GM12878 (cell line): ENCODE results near the gene OR2Y1. TPM values are rescaled to one million over a fixed set of nuclear protein-coding genes. Genes with fewer than 3 reads are reported as not detected.
A peak's percentile ranks its signal among the peaks of the same experiment; 100 is the strongest.

Experiments
- ATAC-seq: fragments of 200-7000 bp; cut with Tn5 transposase; 3 replicates; pipeline ENCODE4 v1.9.1; 2020; ENCODE audit warnings: mild to moderate bottlenecking, moderate library complexity
- BruUV-seq: library from RNA; stranded (reverse); fragments of 400-500 nt; replicated peaks from 2 replicates; lab custom pipeline; 2021; lab: Mats Ljungman, UMichigan
- CTCF ChIA-PET: fragments of 300-600 bp; sonication (Branson Sonifier 250); formaldehyde crosslinking; extraction: SDS; loops from one replicate; lab custom pipeline; 2021; ENCODE audit warnings: inconsistent platforms; lab: Yijun Ruan, JAX
- POLR2A ChIA-PET: fragments of 350-600 bp; formaldehyde crosslinking; extraction: SDS; loops from one replicate; lab custom pipeline; 2021; ENCODE audit warnings: inconsistent platforms; lab: Charles Lee
- RAD21 ChIA-PET: fragments of 300-600 bp; sonication (Branson Sonifier 250); formaldehyde crosslinking; loops from one replicate; lab custom pipeline; 2023; ENCODE audit warnings: antibody characterized with exemption; ENCODE audit not compliant: unreplicated experiment; lab: Charles Lee
- SMC1A ChIA-PET: fragments of 300-600 bp; sonication (Branson Sonifier 250); formaldehyde crosslinking; loops from one replicate; lab custom pipeline; 2023; ENCODE audit not compliant: unreplicated experiment, uncharacterized antibody; lab: Charles Lee
- DNase-seq: peaks from one replicate; pipeline ENCODE4 v3.0.0-alpha.2; 2011; ENCODE audit warnings: low read depth, low spot score
- FAIRE-seq: peaks from 3 replicates; lab custom pipeline; 2011; peaks lifted over from hg19 to GRCh38; lab: Jason Lieb, UNC
- H2AFZ ChIP-seq: 2 replicates; pipeline ENCODE4 v1.6.0; 2011; ENCODE audit warnings: low read depth, low read length, control low read depth; ENCODE audit not compliant: control insufficient read depth
- H3K27ac ChIP-seq: 2 replicates; pipeline ENCODE4 v1.5.1; 2011; ENCODE audit warnings: control low read depth; ENCODE audit not compliant: control insufficient read depth, insufficient read depth
- H3K27me3 ChIP-seq, 2 experiments: replicated peaks in 1 of 2; 2 replicates each; pipeline versions ENCODE4 v1.6.0 to v1.6.1; 2011; ENCODE audit warnings: low read length in 1 of 2; ENCODE audit not compliant: control insufficient read depth in 2 of 2, insufficient read depth in 2 of 2
- H3K36me3 ChIP-seq, 2 experiments: 2 replicates each; pipeline ENCODE4 v1.5.1; 2011; ENCODE audit warnings: low read length in 1 of 2; ENCODE audit not compliant: control insufficient read depth in 2 of 2, insufficient read depth in 2 of 2
- H3K4me1 ChIP-seq: 2 replicates; pipeline ENCODE4 v1.6.1; 2011; ENCODE audit warnings: mild to moderate bottlenecking, low read length, moderate library complexity, mixed read lengths; ENCODE audit not compliant: control insufficient read depth, insufficient read depth
- H3K4me2 ChIP-seq: 2 replicates; pipeline ENCODE4 v1.6.0; 2011; ENCODE audit warnings: control low read depth; ENCODE audit not compliant: control insufficient read depth, insufficient read depth
- H3K4me3 ChIP-seq: fragments of 200-600 bp; sonication (generic); 2 replicates; pipeline ENCODE4 v1.5.1; 2016
- H3K79me2 ChIP-seq: 2 replicates; pipeline ENCODE4 v1.6.0; 2011; ENCODE audit warnings: low read length; ENCODE audit not compliant: control insufficient read depth, insufficient read depth
- H3K9ac ChIP-seq: 2 replicates; pipeline ENCODE4 v1.8.0; 2011; ENCODE audit warnings: low read length, control low read depth, mixed read lengths; ENCODE audit not compliant: control insufficient read depth, insufficient read depth
- H3K9me3 ChIP-seq: replicated peaks from 3 replicates; pipeline ENCODE4 v1.5.1; 2011; ENCODE audit warnings: mild to moderate bottlenecking, low read length; ENCODE audit not compliant: control insufficient read depth, insufficient read depth
- H4K20me1 ChIP-seq: 2 replicates; pipeline ENCODE4 v1.6.0; 2011; ENCODE audit not compliant: control insufficient read depth, insufficient read depth
- ATF2 ChIP-seq: IDR thresholded peaks from 2 replicates; pipeline ENCODE4 v1.6.1; 2012; ENCODE audit warnings: low read length, inconsistent platforms
- BHLHE40 ChIP-seq, 2 experiments: fragments of 450-650 bp in 1 of 2; IDR thresholded peaks; 2 replicates each; pipeline ENCODE4 v1.6.1; 2011 to 2017; ENCODE audit warnings: low read depth in 2 of 2, borderline replicate concordance in 1 of 2, improper control_type of control experiment in 1 of 2, low read length in 1 of 2, mild to moderate bottlenecking in 1 of 2
- CREB1 ChIP-seq: IDR thresholded peaks from 2 replicates; pipeline ENCODE4 v1.6.1; 2012; ENCODE audit warnings: low read depth, mild to moderate bottlenecking, inconsistent platforms
- CREM ChIP-seq: IDR thresholded peaks from 2 replicates; pipeline ENCODE4 v1.6.1; 2014; ENCODE audit warnings: antibody characterized with exemption, low read depth
- DPF2 ChIP-seq: fragments of 450-650 bp; IDR thresholded peaks from 2 replicates; pipeline ENCODE4 v1.6.1; 2017; ENCODE audit warnings: mild to moderate bottlenecking
- EP300 ChIP-seq, 2 experiments: fragments of 150-350 bp in 1 of 2; IDR thresholded peaks; 2 replicates each; pipeline ENCODE4 v1.6.1; 2011 to 2012; ENCODE audit warnings: low read depth in 2 of 2, low read length in 2 of 2, borderline replicate concordance in 1 of 2, improper control_type of control experiment in 1 of 2, inconsistent platforms in 1 of 2; ENCODE audit not compliant: control insufficient read depth in 1 of 2
- FOXM1 ChIP-seq: IDR thresholded peaks from 2 replicates; pipeline ENCODE4 v1.6.1; 2012; ENCODE audit warnings: low read depth, mild to moderate bottlenecking, inconsistent platforms, low read length, moderate library complexity
- GABPA ChIP-seq: IDR thresholded peaks from 2 replicates; pipeline ENCODE4 v1.6.1; 2014; ENCODE audit warnings: antibody characterized with exemption, low read depth, mild to moderate bottlenecking, inconsistent platforms
- HCFC1 ChIP-seq: fragments of 150-350 bp; IDR thresholded peaks from 2 replicates; pipeline ENCODE4 v1.6.1; 2014; ENCODE audit warnings: low read length
- IKZF1 ChIP-seq: fragments of 450-650 bp; conservative IDR thresholded peaks from 2 replicates; pipeline ENCODE4 v1.6.1; 2017; ENCODE audit warnings: antibody characterized with exemption, mild to moderate bottlenecking
- IKZF2 ChIP-seq, 2 experiments: fragments of 450-650 bp; IDR thresholded peaks; 2 replicates each; pipeline ENCODE4 v1.6.1; 2017; ENCODE audit warnings: mild to moderate bottlenecking in 2 of 2, moderate library complexity in 2 of 2
- IRF4 ChIP-seq: IDR thresholded peaks from 2 replicates; pipeline ENCODE4 v1.6.1; 2011; ENCODE audit warnings: low read depth, low read length
- JUNB ChIP-seq: IDR thresholded peaks from 2 replicates; pipeline ENCODE4 v1.6.1; 2016; ENCODE audit warnings: antibody characterized with exemption, mild to moderate bottlenecking
- KLF5 ChIP-seq: fragments of 450-650 bp; IDR thresholded peaks from 2 replicates; pipeline ENCODE4 v1.6.1; 2014; ENCODE audit warnings: mild to moderate bottlenecking; ENCODE audit not compliant: partially characterized antibody
- MTA2 ChIP-seq: fragments of 450-650 bp; IDR thresholded peaks from 2 replicates; pipeline ENCODE4 v1.6.1; 2016; ENCODE audit warnings: low read depth, mild to moderate bottlenecking, moderate library complexity
- NFIC ChIP-seq: IDR thresholded peaks from 2 replicates; pipeline ENCODE4 v1.6.1; 2012; ENCODE audit warnings: low read depth, mild to moderate bottlenecking, inconsistent platforms, low read length, moderate library complexity
- PRDM15 ChIP-seq: fragments of 450-650 bp; formaldehyde crosslinking; IDR thresholded peaks from 2 replicates; pipeline ENCODE4 v1.4.0; 2020; ENCODE audit warnings: mild to moderate bottlenecking, moderate library complexity
- RUNX3 ChIP-seq: IDR thresholded peaks from 2 replicates; pipeline ENCODE4 v1.6.1; 2012; ENCODE audit warnings: low read length, inconsistent platforms
- SMARCA5 ChIP-seq: fragments of 450-650 bp; IDR thresholded peaks from 2 replicates; pipeline ENCODE4 v1.6.1; 2017; ENCODE audit warnings: mild to moderate bottlenecking
- SPI1 ChIP-seq: IDR thresholded peaks from 2 replicates; pipeline ENCODE4 v1.6.1; 2011; ENCODE audit warnings: low read depth, mild to moderate bottlenecking, low read length, moderate library complexity, borderline replicate concordance; ENCODE audit not compliant: insufficient read depth
- ZNF24 ChIP-seq: fragments of 450-650 bp; IDR thresholded peaks from 2 replicates; pipeline ENCODE4 v1.6.1; 2017; ENCODE audit warnings: antibody characterized with exemption, mild to moderate bottlenecking
- ZZZ3 ChIP-seq: IDR thresholded peaks from 2 replicates; pipeline ENCODE4 v1.6.1; 2011; ENCODE audit warnings: low read depth; ENCODE audit not compliant: control insufficient read depth, insufficient read length
- WGBS: methylation state at CpG from one replicate; pipeline ENCODE4 v1.1.6; 2016; ENCODE audit warnings: low lambda C conversion rate; ENCODE audit not compliant: insufficient replicate concordance, insufficient coverage; ENCODE audit errors: missing lambda C conversion rate; 5-methylcytosine and 5-hydroxymethylcytosine counted together
- in situ Hi-C: fragments of 300-500 bp; cut with MboI; formaldehyde crosslinking; loops from 9 replicates; pipeline ENCODE4 v1.14.3; 2018; ENCODE audit warnings: mixed read lengths
- intact Hi-C: fragments of 100-400 bp; cut with micrococcal nuclease; formaldehyde crosslinking; loops from one replicate; pipeline ENCODE4 v1.14.2; 2022; ENCODE audit not compliant: unreplicated experiment
- polyA plus RNA-seq, 11 experiments: library from polyadenylated mRNA; depleted of rRNA in 4 of 11; unstranded in 6 of 11; stranded (reverse) in 5 of 11; fragments of >200 nt; fragmentation: Nextera tagmentation in 4 of 11; fragmentation: Illumina TruSeq in 1 of 11; extraction: Ambion mirVana in 4 of 11; extraction: Trizol in 1 of 11; gene quantifications; 1 replicate in 1 of 11; 2 replicates in 10 of 11; pipeline versions ENCODE4 v1.2.1 to v1.2.3, GENCODE V29; 2011 to 2016; ENCODE audit warnings: inconsistent platforms in 2 of 11, missing spikeins in 2 of 11, low read depth in 1 of 11
- total RNA-seq, 4 experiments: library from RNA; depleted of rRNA in 3 of 4; stranded (reverse); fragments of >200 nt in 3 of 4; fragmentation: Illumina TruSeq in 1 of 4; extraction: Trizol in 1 of 4; gene quantifications; 2 replicates each; pipeline versions ENCODE4 v1.2.1 to v1.2.3, GENCODE V29; 2013 to 2021

OR2Y1 gene
- total and polyA plus RNA-seq, 10 of the 15 experiments (the other 5 are each of a cell fraction or from before 2014, with no cell fraction given), result not detected

- ChIA-PET POLR2A (no interaction called here), SMC1A (interaction anchor here (1.0 to 1.2 kb wide), 2 partner anchors 9 to 55 kb away, joined by 3 read pairs; no protein-coding TSS in a partner anchor), CTCF (interaction anchor here (0.8 to 2.9 kb wide), 10 partner anchors 9 to 194 kb away, joined by 3 to 12 read pairs (median 4); no protein-coding TSS in a partner anchor), RAD21 (interaction anchor here (0.9 kb wide), 2 partner anchors 15 to 112 kb away, joined by 3 read pairs; no protein-coding TSS in a partner anchor)
- intact Hi-C loops, result no loop called here
- no peak overlapping the region for H3K4me3 ChIP-seq
- no peak overlapping the region for H3K9ac ChIP-seq
- no peak overlapping the region for H3K27ac ChIP-seq
- ATAC-seq, result peak; percentile 91
- no peaks in the 10 kb centered on the region for H3K79me2 ChIP-seq
- H3K27me3 ChIP-seq, result no peaks in the 10 kb centered on the region
- peaks cover 9% of the 10 kb centered on the region for H3K4me1 ChIP-seq
- H3K36me3 ChIP-seq, result no peaks in the 10 kb centered on the region
- DNase-seq, result peak; percentile 15
- no peak overlapping the region for H3K4me2 ChIP-seq
- H3K9me3 ChIP-seq, result no peaks in the 10 kb centered on the region; the same call in 2 of the 3 replicates
- 0% methylated on average over 1 of the region's 1 CpG for WGBS
- in situ Hi-C loops, result no loop called here
- no peak for FAIRE-seq
- H2AFZ ChIP-seq, result no peak overlapping the region
- no peaks in the 10 kb centered on the region for H4K20me1 ChIP-seq
- no TSS peak for BruUV-seq
- TF ChIP-seq BHLHE40 (IDR thresholded peaks at IDR 0.05; ENCODE audit: borderline replicate concordance in 1 of 2, low read depth in 2 of 2, low read length in 1 of 2) (peak in 1 of 2 experiments; percentile 66; a peak in 2 of 4 replicates), IRF4 (peak; percentile 72), RUNX3 (peak; percentile 89), NFIC (peak; percentile 73; the same call in 1 of the 2 replicates), ZNF24 (0 out of 2 replicates have a peak, but pooled peaks have one; percentile 34), SPI1 (peak; percentile 81), FOXM1 (peak; percentile 36; the same call in 1 of the 2 replicates), IKZF1 (0 out of 2 replicates have a peak, but pooled peaks have one; percentile 21), HCFC1 (no peak), PRDM15 (CRISPR knock-in tag) (no peak), CREB1 (peak; percentile 72), GABPA (0 out of 2 replicates have a peak, but pooled peaks have one; percentile 23), DPF2 (0 out of 2 replicates have a peak, but pooled peaks have one; percentile 48), EP300 (IDR thresholded peaks at IDR 0.05; ENCODE audit: borderline replicate concordance in 1 of 2, control insufficient read depth in 1 of 2, low read depth in 2 of 2, low read length in 2 of 2) (peak in 1 of 2 experiments; percentile 78; a peak in 2 of 4 replicates), JUNB (peak; percentile 93), SMARCA5 (no peak), IKZF2 (IDR thresholded peaks at IDR 0.05) (peak; percentile 27 to 50; a peak in 1 of 4 replicates), KLF5 (no peak), ZZZ3 (no peak), MTA2 (peak; percentile 67), ATF2 (peak; percentile 48), CREM (peak; percentile 66)
Observed at GRCh38 chr5:180717989-180718388, 21.9 kb downstream of the OR2Y1 start.
